HEK293 (cell line): ENCODE measurements around the gene SLC35F3.
A peak's percentile ranks its signal among the peaks of the same experiment; 100 is the strongest.

Experiments used
- FEZF1 ChIP-seq: fragments of 450-650 bp; formaldehyde crosslinking; IDR thresholded peaks from 2 replicates; pipeline ENCODE4 v1.5.1; 2016; ENCODE audit warnings: missing biosample characterization, missing genetic modification characterization
- GLI4 ChIP-seq: fragments of 450-650 bp; formaldehyde crosslinking; IDR thresholded peaks from 2 replicates; pipeline ENCODE4 v1.5.1; 2016; ENCODE audit warnings: missing biosample characterization, missing genetic modification characterization
- GLIS1 ChIP-seq: fragments of 450-650 bp; formaldehyde crosslinking; IDR thresholded peaks from 2 replicates; pipeline ENCODE4 v1.5.1; 2016; ENCODE audit warnings: missing biosample characterization, missing genetic modification characterization
- OVOL3 ChIP-seq: fragments of 450-650 bp; formaldehyde crosslinking; IDR thresholded peaks from 2 replicates; pipeline ENCODE4 v1.5.1; 2016; ENCODE audit warnings: missing biosample characterization, missing genetic modification characterization
- TCF7L2 ChIP-seq: IDR thresholded peaks from 2 replicates; pipeline ENCODE4 v1.6.1; 2011; ENCODE audit warnings: low read depth, mild to moderate bottlenecking, inconsistent platforms, low read length, moderate library complexity, borderline replicate concordance
- ZBTB1 ChIP-seq: fragments of 450-650 bp; formaldehyde crosslinking; IDR thresholded peaks from 2 replicates; pipeline ENCODE4 v1.5.1; 2016; ENCODE audit warnings: missing biosample characterization, missing genetic modification characterization
- ZBTB7A ChIP-seq: fragments of 450-650 bp; formaldehyde crosslinking; IDR thresholded peaks from 2 replicates; pipeline ENCODE4 v1.5.1; 2016; ENCODE audit warnings: low read depth, missing biosample characterization, missing genetic modification characterization
- ZFHX2 ChIP-seq: fragments of 450-650 bp; formaldehyde crosslinking; conservative IDR thresholded peaks from 2 replicates; pipeline ENCODE4 v1.5.1; 2016; ENCODE audit warnings: missing biosample characterization, missing genetic modification characterization
- ZFP3 ChIP-seq: fragments of 450-650 bp; formaldehyde crosslinking; IDR thresholded peaks from 2 replicates; pipeline ENCODE4 v1.5.1; 2016; ENCODE audit warnings: low read depth, missing biosample characterization, missing genetic modification characterization
- ZNF112 ChIP-seq: fragments of 450-650 bp; formaldehyde crosslinking; IDR thresholded peaks from 2 replicates; pipeline ENCODE4 v1.5.0; 2017; ENCODE audit warnings: missing biosample characterization, missing genetic modification characterization
- ZNF174 ChIP-seq: fragments of 450-650 bp; formaldehyde crosslinking; IDR thresholded peaks from 2 replicates; pipeline ENCODE4 v1.5.0; 2017; ENCODE audit warnings: missing biosample characterization, mild to moderate bottlenecking, missing genetic modification characterization
- ZNF175 ChIP-seq: fragments of 450-650 bp; formaldehyde crosslinking; IDR thresholded peaks from 2 replicates; pipeline ENCODE4 v1.5.1; 2016; ENCODE audit warnings: missing biosample characterization, missing genetic modification characterization
- ZNF202 ChIP-seq: fragments of 450-650 bp; formaldehyde crosslinking; IDR thresholded peaks from 2 replicates; pipeline ENCODE4 v1.5.1; 2016; ENCODE audit warnings: missing biosample characterization, missing genetic modification characterization, borderline replicate concordance
- ZNF23 ChIP-seq: fragments of 450-650 bp; formaldehyde crosslinking; IDR thresholded peaks from 2 replicates; pipeline ENCODE4 v1.5.1; 2016; ENCODE audit warnings: missing biosample characterization, missing genetic modification characterization, borderline replicate concordance
- ZNF341 ChIP-seq: fragments of 450-650 bp; formaldehyde crosslinking; IDR thresholded peaks from 2 replicates; pipeline ENCODE4; 2016; ENCODE audit warnings: low read depth, missing biosample characterization, missing genetic modification characterization
- ZNF37A ChIP-seq: fragments of 450-650 bp; IDR thresholded peaks from 2 replicates; pipeline ENCODE4 v1.5.1; 2018; ENCODE audit warnings: missing biosample characterization, missing genetic modification characterization
- ZNF514 ChIP-seq: fragments of 450-650 bp; formaldehyde crosslinking; IDR thresholded peaks from 2 replicates; pipeline ENCODE4 v1.5.1; 2016; ENCODE audit warnings: missing biosample characterization, missing genetic modification characterization
- ZNF521 ChIP-seq: fragments of 450-650 bp; formaldehyde crosslinking; IDR thresholded peaks from 2 replicates; pipeline ENCODE4 v1.5.1; 2017; ENCODE audit warnings: missing biosample characterization, mild to moderate bottlenecking, missing genetic modification characterization
- ZNF585B ChIP-seq: fragments of 450-650 bp; formaldehyde crosslinking; IDR thresholded peaks from 2 replicates; pipeline ENCODE4 v1.5.1; 2016; ENCODE audit warnings: missing biosample characterization, missing genetic modification characterization
- ZNF768 ChIP-seq: fragments of 450-650 bp; formaldehyde crosslinking; IDR thresholded peaks from 2 replicates; pipeline ENCODE4 v1.5.1; 2018; ENCODE audit warnings: missing biosample characterization, mild to moderate bottlenecking, missing genetic modification characterization
- ZNF776 ChIP-seq: fragments of 450-650 bp; formaldehyde crosslinking; IDR thresholded peaks from 2 replicates; pipeline ENCODE4 v1.5.0; 2017; ENCODE audit warnings: missing biosample characterization, missing genetic modification characterization, borderline replicate concordance
- ZNF777 ChIP-seq: fragments of 450-650 bp; formaldehyde crosslinking; IDR thresholded peaks from 2 replicates; pipeline ENCODE4 v1.5.1; 2017; ENCODE audit warnings: missing biosample characterization, missing genetic modification characterization, borderline replicate concordance
- ZSCAN30 ChIP-seq: fragments of 450-650 bp; IDR thresholded peaks from 2 replicates; pipeline ENCODE4 v1.5.1; 2018; ENCODE audit warnings: missing biosample characterization, mild to moderate bottlenecking, missing genetic modification characterization, moderate library complexity
- TF ChIP-seq, protein P1 (sequence below): fragments of 450-650 bp; formaldehyde crosslinking; IDR thresholded peaks from 2 replicates; pipeline ENCODE4 v1.5.1; 2016; ENCODE audit warnings: missing biosample characterization, missing genetic modification characterization, borderline replicate concordance
- TF ChIP-seq, protein P2 (sequence below): fragments of 450-650 bp; formaldehyde crosslinking; IDR thresholded peaks from 2 replicates; pipeline ENCODE4 v1.5.1; 2017; ENCODE audit warnings: missing biosample characterization, missing genetic modification characterization
- TF ChIP-seq, protein P3 (sequence below): fragments of 450-650 bp; formaldehyde crosslinking; IDR thresholded peaks from 2 replicates; pipeline ENCODE4 v1.5.1; 2016; ENCODE audit warnings: missing biosample characterization, missing genetic modification characterization
- TF ChIP-seq, protein P4 (sequence below): fragments of 450-650 bp; formaldehyde crosslinking; IDR thresholded peaks from 2 replicates; pipeline ENCODE4 v1.5.1; 2016; ENCODE audit warnings: missing biosample characterization, missing genetic modification characterization
- TF ChIP-seq, protein P5 (sequence below): fragments of 450-650 bp; formaldehyde crosslinking; IDR thresholded peaks from 2 replicates; pipeline ENCODE4 v1.5.1; 2017; ENCODE audit warnings: missing biosample characterization, mild to moderate bottlenecking, missing genetic modification characterization, moderate library complexity
- TF ChIP-seq, protein P6 (sequence below): IDR thresholded peaks from 2 replicates; pipeline ENCODE4 v1.6.1; 2011; ENCODE audit warnings: mild to moderate bottlenecking, low read depth, low read length, borderline replicate concordance
- TF ChIP-seq, protein P7 (sequence below): fragments of 450-650 bp; formaldehyde crosslinking; IDR thresholded peaks from 2 replicates; pipeline ENCODE4 v1.5.1; 2016; ENCODE audit warnings: missing biosample characterization, missing genetic modification characterization

Gene SLC35F3

DNA sequence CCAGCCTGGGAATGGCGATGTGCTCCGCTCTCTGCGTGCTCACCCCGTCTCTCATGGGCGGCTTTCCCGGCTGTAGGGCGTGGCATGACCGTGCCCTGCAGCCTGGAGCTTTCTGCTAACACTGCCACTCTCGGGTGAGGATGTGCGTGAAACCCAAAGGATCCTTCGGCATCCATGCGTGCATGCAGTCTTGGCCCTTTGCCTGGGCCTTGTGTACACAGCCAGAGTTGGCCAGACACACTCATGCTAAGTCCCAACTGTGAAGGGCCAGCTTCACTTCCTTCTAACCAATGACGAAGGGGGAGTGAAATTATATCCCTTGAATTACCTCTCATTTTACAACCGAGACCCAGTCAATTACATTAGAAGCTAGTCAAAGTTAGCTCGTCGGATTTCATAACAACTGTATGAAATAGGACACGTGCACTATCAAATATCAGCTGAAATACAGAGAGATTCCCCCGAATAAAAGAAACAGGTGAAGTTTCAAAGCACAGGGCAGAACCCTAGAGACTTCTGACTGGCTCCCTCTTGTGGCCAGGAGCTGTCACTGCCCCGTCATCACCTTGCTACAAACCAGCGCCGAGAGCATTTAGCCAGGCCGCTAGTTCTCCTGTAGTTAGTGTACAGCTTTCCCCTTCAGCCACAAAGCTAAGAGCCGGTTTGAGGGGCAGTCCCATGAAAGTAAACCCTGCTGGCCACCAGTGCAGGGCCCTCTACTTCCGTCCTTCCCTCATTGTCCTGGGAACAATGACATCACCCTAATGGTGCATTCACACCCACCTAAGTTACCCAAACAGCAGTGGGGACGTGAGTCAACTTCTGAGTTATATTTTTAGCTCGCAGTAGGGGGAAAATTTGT is 405.4 kb downstream of the SLC35F3 start (continued):
- TF ChIP-seq, protein P1, sequence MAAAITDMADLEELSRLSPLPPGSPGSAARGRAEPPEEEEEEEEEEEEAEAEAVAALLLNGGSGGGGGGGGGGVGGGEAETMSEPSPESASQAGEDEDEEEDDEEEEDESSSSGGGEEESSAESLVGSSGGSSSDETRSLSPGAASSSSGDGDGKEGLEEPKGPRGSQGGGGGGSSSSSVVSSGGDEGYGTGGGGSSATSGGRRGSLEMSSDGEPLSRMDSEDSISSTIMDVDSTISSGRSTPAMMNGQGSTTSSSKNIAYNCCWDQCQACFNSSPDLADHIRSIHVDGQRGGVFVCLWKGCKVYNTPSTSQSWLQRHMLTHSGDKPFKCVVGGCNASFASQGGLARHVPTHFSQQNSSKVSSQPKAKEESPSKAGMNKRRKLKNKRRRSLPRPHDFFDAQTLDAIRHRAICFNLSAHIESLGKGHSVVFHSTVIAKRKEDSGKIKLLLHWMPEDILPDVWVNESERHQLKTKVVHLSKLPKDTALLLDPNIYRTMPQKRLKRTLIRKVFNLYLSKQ (tag by site-specific recombination): no peak
- TF ChIP-seq, protein P2, sequence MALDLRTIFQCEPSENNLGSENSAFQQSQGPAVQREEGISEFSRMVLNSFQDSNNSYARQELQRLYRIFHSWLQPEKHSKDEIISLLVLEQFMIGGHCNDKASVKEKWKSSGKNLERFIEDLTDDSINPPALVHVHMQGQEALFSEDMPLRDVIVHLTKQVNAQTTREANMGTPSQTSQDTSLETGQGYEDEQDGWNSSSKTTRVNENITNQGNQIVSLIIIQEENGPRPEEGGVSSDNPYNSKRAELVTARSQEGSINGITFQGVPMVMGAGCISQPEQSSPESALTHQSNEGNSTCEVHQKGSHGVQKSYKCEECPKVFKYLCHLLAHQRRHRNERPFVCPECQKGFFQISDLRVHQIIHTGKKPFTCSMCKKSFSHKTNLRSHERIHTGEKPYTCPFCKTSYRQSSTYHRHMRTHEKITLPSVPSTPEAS (tag by site-specific recombination): no peak
- no peak for TF ChIP-seq GLI4 (tag by site-specific recombination)
- no peak for TF ChIP-seq ZNF777 (tag by site-specific recombination)
- TF ChIP-seq, protein P3, sequence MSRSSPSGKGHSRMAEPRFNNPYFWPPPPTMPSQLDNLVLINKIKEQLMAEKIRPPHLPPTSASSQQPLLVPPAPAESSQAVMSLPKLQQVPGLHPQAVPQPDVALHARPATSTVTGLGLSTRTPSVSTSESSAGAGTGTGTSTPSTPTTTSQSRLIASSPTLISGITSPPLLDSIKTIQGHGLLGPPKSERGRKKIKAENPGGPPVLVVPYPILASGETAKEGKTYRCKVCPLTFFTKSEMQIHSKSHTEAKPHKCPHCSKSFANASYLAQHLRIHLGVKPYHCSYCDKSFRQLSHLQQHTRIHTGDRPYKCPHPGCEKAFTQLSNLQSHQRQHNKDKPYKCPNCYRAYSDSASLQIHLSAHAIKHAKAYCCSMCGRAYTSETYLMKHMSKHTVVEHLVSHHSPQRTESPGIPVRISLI (tag by site-specific recombination): no peak
- 0 out of 2 replicates have a peak, but pooled peaks have one; percentile 13 for TF ChIP-seq FEZF1 (tag by site-specific recombination)
- no peak for TF ChIP-seq ZNF776
- TF ChIP-seq ZNF341 (tag by site-specific recombination): no peak
- TF ChIP-seq ZNF37A (tag by site-specific recombination): no peak
- TF ChIP-seq ZNF585B (tag by site-specific recombination): no peak
- TF ChIP-seq TCF7L2: no peak
- TF ChIP-seq, protein P4, sequence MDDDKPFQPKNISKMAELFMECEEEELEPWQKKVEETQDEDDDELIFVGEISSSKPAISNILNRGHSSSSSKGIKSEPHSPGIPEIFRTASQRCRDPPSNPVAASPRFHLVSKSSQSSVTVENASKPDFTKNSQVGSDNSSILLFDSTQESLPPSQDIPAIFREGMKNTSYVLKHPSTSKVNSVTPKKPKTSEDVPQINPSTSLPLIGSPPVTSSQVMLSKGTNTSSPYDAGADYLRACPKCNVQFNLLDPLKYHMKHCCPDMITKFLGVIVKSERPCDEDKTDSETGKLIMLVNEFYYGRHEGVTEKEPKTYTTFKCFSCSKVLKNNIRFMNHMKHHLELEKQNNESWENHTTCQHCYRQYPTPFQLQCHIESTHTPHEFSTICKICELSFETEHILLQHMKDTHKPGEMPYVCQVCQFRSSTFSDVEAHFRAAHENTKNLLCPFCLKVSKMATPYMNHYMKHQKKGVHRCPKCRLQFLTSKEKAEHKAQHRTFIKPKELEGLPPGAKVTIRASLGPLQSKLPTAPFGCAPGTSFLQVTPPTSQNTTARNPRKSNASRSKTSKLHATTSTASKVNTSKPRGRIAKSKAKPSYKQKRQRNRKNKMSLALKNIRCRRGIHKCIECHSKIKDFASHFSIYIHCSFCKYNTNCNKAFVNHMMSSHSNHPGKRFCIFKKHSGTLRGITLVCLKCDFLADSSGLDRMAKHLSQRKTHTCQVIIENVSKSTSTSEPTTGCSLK (tag by site-specific recombination): no peak
- no peak for TF ChIP-seq OVOL3
- no peak for TF ChIP-seq GLIS1 (tag by site-specific recombination)
- TF ChIP-seq ZNF521 (tag by site-specific recombination): no peak
- no peak for TF ChIP-seq ZNF514 (tag by site-specific recombination)
- TF ChIP-seq, protein P5, sequence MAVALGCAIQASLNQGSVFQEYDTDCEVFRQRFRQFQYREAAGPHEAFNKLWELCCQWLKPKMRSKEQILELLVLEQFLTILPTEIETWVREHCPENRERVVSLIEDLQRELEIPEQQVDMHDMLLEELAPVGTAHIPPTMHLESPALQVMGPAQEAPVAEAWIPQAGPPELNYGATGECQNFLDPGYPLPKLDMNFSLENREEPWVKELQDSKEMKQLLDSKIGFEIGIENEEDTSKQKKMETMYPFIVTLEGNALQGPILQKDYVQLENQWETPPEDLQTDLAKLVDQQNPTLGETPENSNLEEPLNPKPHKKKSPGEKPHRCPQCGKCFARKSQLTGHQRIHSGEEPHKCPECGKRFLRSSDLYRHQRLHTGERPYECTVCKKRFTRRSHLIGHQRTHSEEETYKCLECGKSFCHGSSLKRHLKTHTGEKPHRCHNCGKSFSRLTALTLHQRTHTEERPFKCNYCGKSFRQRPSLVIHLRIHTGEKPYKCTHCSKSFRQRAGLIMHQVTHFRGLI: peak; percentile 46; the same call in 1 of the 2 replicates
- peak; percentile 80 for TF ChIP-seq ZFHX2 (tag by site-specific recombination)
- no peak for TF ChIP-seq ZBTB7A
- no peak for TF ChIP-seq ZNF23 (tag by site-specific recombination)
- 0 out of 2 replicates have a peak, but pooled peaks have one; percentile 16 for TF ChIP-seq ZSCAN30 (tag by site-specific recombination)
- TF ChIP-seq ZNF768 (tag by site-specific recombination): no peak
- TF ChIP-seq ZFP3 (tag by site-specific recombination): no peak
- TF ChIP-seq ZNF174 (tag by site-specific recombination): no peak
- TF ChIP-seq ZNF202: no peak
- TF ChIP-seq, protein P6, sequence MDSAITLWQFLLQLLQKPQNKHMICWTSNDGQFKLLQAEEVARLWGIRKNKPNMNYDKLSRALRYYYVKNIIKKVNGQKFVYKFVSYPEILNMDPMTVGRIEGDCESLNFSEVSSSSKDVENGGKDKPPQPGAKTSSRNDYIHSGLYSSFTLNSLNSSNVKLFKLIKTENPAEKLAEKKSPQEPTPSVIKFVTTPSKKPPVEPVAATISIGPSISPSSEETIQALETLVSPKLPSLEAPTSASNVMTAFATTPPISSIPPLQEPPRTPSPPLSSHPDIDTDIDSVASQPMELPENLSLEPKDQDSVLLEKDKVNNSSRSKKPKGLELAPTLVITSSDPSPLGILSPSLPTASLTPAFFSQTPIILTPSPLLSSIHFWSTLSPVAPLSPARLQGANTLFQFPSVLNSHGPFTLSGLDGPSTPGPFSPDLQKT: no peak
- TF ChIP-seq ZNF112 (tag by site-specific recombination): no peak
- TF ChIP-seq ZNF175 (tag by site-specific recombination): no peak
- TF ChIP-seq, protein P7, sequence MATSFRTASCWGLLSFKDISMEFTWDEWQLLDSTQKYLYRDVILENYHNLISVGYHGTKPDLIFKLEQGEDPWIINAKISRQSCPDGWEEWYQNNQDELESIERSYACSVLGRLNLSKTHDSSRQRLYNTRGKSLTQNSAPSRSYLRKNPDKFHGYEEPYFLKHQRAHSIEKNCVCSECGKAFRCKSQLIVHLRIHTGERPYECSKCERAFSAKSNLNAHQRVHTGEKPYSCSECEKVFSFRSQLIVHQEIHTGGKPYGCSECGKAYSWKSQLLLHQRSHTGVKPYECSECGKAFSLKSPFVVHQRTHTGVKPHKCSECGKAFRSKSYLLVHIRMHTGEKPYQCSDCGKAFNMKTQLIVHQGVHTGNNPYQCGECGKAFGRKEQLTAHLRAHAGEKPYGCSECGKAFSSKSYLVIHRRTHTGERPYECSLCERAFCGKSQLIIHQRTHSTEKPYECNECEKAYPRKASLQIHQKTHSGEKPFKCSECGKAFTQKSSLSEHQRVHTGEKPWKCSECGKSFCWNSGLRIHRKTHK (tag by site-specific recombination): no peak
- no peak for TF ChIP-seq ZBTB1 (tag by site-specific recombination)
